Effector CD4-positive, alpha-beta T cell (primary cell): Measurements from ENCODE around the gene MRPL20.
"Not testable (repeated sequence)": the region's sequence is repeated elsewhere in the genome, so short reads cannot be mapped to it uniquely, and the experiment has no call there.

Source experiments
- DNase-seq: peaks from one replicate; pipeline ENCODE4 v3.0.0-alpha.2; 2020

Gene MRPL20

DNA sequence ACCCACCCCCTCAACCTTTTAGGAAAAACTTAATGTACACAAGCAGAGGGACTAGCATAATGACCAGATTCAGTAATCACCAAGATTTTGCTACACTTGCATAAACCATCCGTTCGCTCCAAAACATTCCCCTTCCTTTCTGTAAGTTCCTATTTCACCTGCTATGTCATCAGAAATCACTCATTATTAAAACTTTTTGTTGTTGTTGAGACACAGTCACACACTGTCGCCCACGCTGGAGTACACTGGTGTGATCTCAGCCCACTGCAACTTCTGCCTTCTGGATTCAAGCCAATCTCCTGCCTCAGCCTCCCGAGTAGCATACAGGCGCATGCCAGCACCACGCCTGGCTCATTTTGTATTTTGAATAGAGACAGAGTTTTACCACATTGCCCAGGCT lies 3.4 kb downstream of the MRPL20 start:
- no peak for DNase-seq

GRCh38 chr1:1402901-1403392 lies 4.1 kb downstream of the MRPL20 start:
- DNase-seq, result not testable (repeated sequence)

DNA sequence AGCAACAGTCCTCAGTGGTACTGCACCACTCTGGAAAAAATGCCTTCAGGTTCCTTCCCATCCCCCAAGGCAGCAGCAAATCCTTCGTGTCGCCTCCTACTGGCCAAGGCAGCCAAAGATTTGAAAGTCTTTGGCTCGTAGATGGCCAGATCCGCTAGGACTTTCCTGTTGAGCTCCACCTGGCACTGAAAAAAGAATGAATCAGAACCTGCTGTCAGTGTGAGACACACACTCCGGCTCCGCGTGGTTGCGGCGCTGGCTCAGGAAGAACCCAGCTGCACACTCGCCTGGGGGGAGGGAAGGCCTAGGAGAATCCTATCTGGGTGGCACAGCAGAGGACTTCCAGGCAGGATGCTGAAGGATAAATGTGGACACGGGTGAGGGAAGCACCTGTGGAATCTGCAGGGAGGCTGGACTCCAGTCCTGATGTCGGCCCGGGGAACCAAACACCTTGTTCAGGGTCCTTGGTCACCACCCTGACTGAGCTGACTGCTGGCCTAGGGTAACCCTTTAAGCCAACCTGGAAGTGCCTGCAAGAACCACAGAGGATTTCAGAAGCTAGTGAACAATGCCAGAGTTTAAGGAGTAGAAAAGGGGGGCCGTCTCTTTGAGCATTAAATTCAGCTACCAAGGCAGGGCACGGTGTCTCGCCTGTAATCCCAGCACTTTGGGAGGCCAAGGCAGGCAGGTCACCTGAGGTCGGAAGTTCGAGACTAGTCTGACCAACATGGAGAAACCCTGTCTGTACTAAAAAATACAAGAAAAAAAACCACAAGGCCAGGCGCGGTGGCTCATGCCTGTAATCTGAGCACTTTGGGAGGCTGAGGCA lies 4.8 kb downstream of the MRPL20 start:
- no peak for DNase-seq

DNA sequence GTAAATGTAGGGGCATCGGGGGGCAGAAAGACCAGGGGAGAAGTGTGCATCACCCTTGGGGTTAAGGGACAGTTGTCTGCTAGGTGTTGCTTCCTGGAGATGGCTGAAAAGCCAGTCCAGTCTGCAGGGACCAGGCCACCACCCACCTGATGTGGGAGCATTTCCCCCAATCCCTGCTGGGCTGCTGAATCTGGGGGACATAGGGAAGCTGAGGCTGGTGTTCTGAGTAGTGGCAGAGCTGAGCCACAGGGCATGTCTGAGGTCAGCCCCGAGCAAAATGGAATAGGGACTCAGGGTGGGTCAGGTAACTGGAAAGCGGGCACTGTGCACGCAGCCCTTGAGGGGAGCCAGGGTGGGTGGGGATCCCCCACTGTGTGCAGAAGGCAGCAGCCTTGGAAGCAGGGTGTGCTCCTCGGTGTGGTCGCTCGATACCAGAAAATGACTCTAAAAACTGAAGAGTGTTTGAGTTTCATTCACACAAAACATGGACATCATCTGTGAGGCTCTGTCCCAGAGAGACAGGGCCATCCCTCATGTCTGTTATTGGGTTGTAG lies 5.6 kb downstream of the MRPL20 start:
- no peak for DNase-seq

- DNase-seq, result no peak
Measured at GRCh38 chr1:1400576-1401456, 6.3 kb downstream of the MRPL20 start.

DNA sequence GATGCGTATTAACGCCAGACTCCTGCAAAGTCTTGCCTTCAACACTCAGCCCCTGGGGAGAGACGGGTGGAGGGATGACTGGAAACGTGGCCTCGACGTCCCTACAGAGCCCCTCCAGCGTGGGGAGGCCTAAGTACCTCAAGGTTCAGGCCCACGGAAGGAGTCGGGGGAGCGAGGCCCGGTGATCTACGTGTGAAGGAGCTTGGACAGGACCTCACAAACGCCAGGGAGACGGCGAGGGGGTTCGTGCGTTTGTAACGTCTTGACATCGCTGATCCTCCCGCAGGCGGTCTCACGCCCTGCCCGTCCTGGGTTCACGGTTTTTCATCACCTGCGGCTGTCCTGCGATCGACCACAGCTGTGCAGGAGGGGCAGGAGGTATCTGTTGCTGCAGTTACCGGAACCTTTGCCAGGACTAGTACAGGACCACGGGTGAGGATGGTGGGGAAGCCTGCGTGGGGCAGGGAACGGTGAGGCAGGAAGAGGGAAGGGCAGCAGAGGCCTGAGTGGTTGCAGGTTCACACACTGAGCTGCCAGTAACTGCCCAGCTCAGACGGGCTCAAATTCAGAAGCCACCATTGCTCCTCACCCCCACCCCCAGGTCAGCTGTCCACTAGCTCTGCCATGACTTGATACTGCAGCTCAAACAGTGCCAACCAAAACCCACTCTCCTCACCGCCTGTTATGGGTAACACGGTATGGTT lies 7.1 kb downstream of the MRPL20 start:
- no peak for DNase-seq

DNA sequence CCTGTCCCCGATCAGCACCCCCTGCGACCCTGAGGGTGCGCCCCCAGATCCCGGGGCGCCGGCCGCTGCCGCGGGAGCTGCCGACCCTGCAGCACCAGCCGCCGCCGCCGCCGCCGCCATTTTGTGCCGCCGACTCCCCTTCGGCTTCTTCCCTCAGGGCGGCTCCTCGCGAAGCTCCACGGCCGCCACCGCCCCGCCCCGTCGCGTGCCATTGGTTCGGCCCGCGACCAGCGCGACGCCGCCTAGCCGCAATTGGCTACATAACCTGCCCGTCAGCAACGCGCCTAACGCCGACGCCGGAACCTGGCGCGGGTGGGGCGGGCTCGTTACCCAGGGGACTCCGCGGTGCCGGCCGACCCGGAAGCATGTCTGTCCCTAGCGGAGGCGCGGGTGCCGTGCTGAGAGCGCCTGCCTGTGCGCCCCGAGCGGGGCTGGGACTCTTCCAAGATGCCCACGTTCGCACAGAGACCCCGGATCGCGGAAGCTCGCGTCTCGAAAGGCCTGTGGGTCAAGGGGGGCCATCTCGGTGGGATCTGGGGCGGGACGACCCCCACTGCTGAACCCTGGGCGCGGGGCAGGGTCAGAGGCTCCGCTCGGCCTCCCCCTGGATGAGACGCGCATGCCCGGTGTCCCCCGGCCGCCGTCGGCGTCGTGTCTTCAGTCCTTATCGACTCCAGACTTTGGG lies 7.8 kb downstream of the MRPL20 start, which contains the start of gene CCNL2:
Gene CCNL2, minus strand, starts transcription at position 149 of the 685 bp plus-strand sequence. Its CDS starts 29 bp downstream, at position 120.
- DNase-seq, result peak; percentile 99

- DNase-seq, result no peak
Measured at GRCh38 chr1:1398677-1399186, 8.4 kb downstream of the MRPL20 start.

GRCh38 chr1:1397839-1398523 lies 9.1 kb downstream of the MRPL20 start:
- no peak for DNase-seq

DNA sequence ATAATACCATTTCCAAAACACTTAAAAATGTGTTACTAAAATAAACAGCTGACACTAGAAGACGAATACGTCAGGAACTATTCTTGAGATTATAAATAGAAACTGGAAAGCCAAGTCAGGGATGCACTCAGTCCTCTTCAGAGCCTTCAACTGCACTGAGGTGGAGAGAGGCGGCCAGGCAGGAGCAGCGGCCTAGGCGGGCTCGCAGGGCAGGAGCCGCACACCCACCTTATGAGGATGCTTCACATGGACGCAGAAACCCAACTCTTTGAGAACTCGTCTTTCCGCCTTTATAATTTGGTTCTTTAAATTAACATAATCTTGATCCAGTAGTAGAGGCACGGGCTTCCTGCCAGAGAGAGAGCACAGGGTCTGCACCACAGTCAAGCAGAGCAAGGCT lies 11.9 kb downstream of the MRPL20 start:
- DNase-seq, result no peak

- DNase-seq, result no peak
Measured at GRCh38 chr1:1394116-1394515, 13.0 kb downstream of the MRPL20 start.

DNA sequence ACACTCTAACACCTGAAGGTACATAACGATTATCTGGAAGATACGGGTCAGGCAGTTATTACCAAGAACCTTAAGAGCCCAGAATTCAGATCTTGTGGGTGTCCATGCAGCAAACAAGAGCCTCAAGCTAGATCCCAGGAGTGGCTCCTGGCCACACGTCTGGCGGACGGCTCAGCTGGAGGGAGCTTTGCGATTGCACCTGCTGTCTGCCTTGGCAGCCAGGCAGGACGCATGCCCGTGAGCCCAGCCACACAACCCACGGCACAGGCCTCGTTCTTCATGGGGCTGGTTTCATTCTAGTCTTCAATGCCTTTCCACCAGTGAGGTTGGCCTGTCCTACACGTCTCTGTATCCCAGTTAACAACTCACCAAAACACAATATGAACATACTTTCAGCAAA lies 13.7 kb downstream of the MRPL20 start:
- no peak for DNase-seq

DNA sequence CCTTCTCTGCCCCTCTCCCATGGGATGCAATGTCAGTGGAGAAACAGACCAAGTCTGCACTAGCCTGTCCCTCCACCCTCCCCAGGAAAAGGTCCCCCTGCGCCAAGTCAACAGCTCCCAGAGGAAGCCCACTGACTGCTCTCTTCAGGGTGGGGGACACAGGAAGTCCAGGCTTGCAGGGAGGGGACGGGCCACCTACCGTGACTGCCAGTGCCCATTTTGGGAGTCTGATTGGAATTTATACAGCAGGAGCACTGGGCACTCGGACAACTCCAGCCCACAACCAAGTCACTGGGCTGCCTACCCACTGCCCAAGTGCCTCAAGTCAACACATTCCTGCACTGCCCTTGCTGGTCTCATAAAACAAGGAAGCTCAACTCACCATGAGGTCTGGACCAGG lies 14.1 kb downstream of the MRPL20 start:
- DNase-seq, result no peak

- no peak for DNase-seq
Measured at GRCh38 chr1:1391225-1391624, 15.9 kb downstream of the MRPL20 start.

GRCh38 chr1:1390675-1391074 lies 16.4 kb downstream of the MRPL20 start:
- no peak for DNase-seq

GRCh38 chr1:1388078-1388472 lies 19.0 kb downstream of the MRPL20 start:
- DNase-seq, result no peak

- no peak for DNase-seq
Measured at GRCh38 chr1:1387098-1388077, 19.7 kb downstream of the MRPL20 start.

GRCh38 chr1:1385931-1386330 lies 21.2 kb downstream of the MRPL20 start:
- DNase-seq, result no peak

DNA sequence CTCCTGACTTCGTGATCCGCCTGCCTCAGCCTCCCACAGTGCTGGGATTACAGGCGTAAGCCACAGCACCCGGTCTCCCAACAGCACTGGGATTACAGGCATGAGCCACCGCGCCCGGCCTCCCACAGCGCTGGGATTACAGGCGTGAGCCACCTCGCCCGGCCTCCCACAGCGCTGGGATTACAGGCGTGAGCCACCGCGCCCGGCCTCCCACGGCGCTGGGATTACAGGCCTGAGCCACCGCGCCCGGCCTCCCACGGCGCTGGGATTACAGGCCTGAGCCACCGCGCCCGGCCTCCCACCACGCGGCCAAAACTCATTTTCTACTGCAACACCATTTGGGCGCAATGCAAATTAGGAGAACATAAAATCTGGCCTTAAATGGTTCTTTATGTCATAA lies 21.8 kb downstream of the MRPL20 start:
- DNase-seq, result not testable (repeated sequence)

- no peak for DNase-seq
Measured at GRCh38 chr1:1381294-1381693, 25.8 kb downstream of the MRPL20 start.
